Prostate gland (tissue), 2 donors: Measurements from ENCODE around the gene SPHK2. TPM values are rescaled to one million over a fixed set of nuclear protein-coding genes. Genes with fewer than 3 reads are reported as not detected.
"Not testable (repeated sequence)": the region's sequence is repeated elsewhere in the genome, so short reads cannot be mapped to it uniquely, and the experiment has no call there.

ENCODE experiments used
- DNase-seq: peaks from one replicate; pipeline ENCODE4 v3.0.0-alpha.2; 2019; ENCODE audit warnings: low spot score
- H3K27ac ChIP-seq, 2 donors: fragments of 200-600 bp; sonication (generic); 2 replicates each; pipeline ENCODE4 v1.5.1; 2017 to 2019
- H3K27me3 ChIP-seq: fragments of 200-600 bp; sonication (generic); replicated peaks from 2 replicates; pipeline ENCODE4 v1.5.1; 2019; ENCODE audit not compliant: insufficient read depth
- H3K36me3 ChIP-seq, 2 donors: fragments of 200-600 bp; sonication (generic); 1 replicate in 1 of 2; 2 replicates in 1 of 2; pipeline versions ENCODE4 v1.5.1 to v1.8.1; 2017 to 2019
- H3K4me1 ChIP-seq: fragments of 200-600 bp; sonication (generic); replicated peaks from 2 replicates; pipeline ENCODE4 v1.5.1; 2019
- H3K4me3 ChIP-seq, 2 donors: fragments of 200-600 bp; sonication (generic); 2 replicates each; pipeline ENCODE4 v1.5.1; 2017 to 2019
- H3K9me3 ChIP-seq: fragments of 200-600 bp; sonication (generic); 2 replicates; pipeline ENCODE4 v1.5.1; 2017
- CTCF ChIP-seq, 4 experiments: fragments of 200-600 bp in 2 of 4; fragments of 450-650 bp in 2 of 4; sonication (generic) in 2 of 4; IDR thresholded peaks; 1 replicate in 3 of 4; 2 replicates in 1 of 4; pipeline ENCODE4 v1.5.1; 2016 to 2019; ENCODE audit warnings: antibody characterized with exemption in 4 of 4, mild to moderate bottlenecking in 2 of 4, moderate library complexity in 2 of 4
- POLR2A ChIP-seq: fragments of 450-650 bp; IDR thresholded peaks from one replicate; pipeline ENCODE4 v1.6.1; 2016; ENCODE audit warnings: antibody characterized with exemption, mild to moderate bottlenecking
- POLR2AphosphoS5 ChIP-seq: sonication (generic); formaldehyde crosslinking; IDR thresholded peaks from one replicate; pipeline ENCODE4 v1.6.1; 2017; ENCODE audit warnings: antibody characterized with exemption
- WGBS: methylation state at CpG from one replicate; pipeline ENCODE4 v1.1.5; 2018; 5-methylcytosine and 5-hydroxymethylcytosine counted together
- intact Hi-C: fragments of 100-400 bp; cut with DNase I; formaldehyde crosslinking; loops from one replicate; pipeline ENCODE4 v1.14.2; 2022
- total RNA-seq, 2 donors: library from RNA; depleted of rRNA; stranded (reverse); fragments of >200 nt; gene quantifications; one replicate each; pipeline ENCODE4 v1.1.0, GENCODE V29; 2016

The SPHK2 gene
- total RNA-seq, result 10 to 100 TPM; 24.8 to 25.4 TPM

GRCh38 chr19:48618916-48619691 lies at the start of gene SPHK2, which contains the start of gene RPL18:
SPHK2 (plus strand) TSS chr19:48619506; CDS start chr19:48620515, 1,009 bp downstream.
RPL18 (minus strand) TSS chr19:48619178; CDS start chr19:48619143, 35 bp downstream.
- under 1% methylated on average over 67 of the region's 69 CpGs for WGBS
- intact Hi-C loops, result no loop called here
- peak; percentile 99 for DNase-seq
- peaks cover 16 to 21% of the 10 kb centered on the region in 2 donors for H3K36me3 ChIP-seq
- H3K27me3 ChIP-seq, result no peaks in the 10 kb centered on the region
- H3K4me3 ChIP-seq, result peak within 1 kb of the TSS; percentile 83 to 89
- H3K4me1 ChIP-seq, result peaks cover 26% of the 10 kb centered on the region
- TF ChIP-seq CTCF (IDR thresholded peaks at IDR 0.05) (peak in 2 of 4 experiments; percentile 7 to 33), POLR2AphosphoS5 (peak; percentile 100), POLR2A (peak; percentile 78)
- H3K27ac ChIP-seq, result peak within 1 kb of the TSS; percentile 88
- no peaks in the 10 kb centered on the region for H3K9me3 ChIP-seq

GRCh38 chr19:48569814-48570213 lies 49.5 kb upstream of the SPHK2 start:
- no peaks in the 10 kb centered on the region for H3K27me3 ChIP-seq
- no peaks in the 10 kb centered on the region for H3K36me3 ChIP-seq
- H3K4me3 ChIP-seq, result no peak overlapping the region
- H3K27ac ChIP-seq, result peak overlapping the region; percentile 78 to 80
- intact Hi-C loops, result no loop called here
- peaks cover 32% of the 10 kb centered on the region for H3K4me1 ChIP-seq
- H3K9me3 ChIP-seq, result no peaks in the 10 kb centered on the region
- DNase-seq, result peak; percentile 54
- TF ChIP-seq CTCF (IDR thresholded peaks at IDR 0.05) (no peak), POLR2AphosphoS5 (peak; percentile 82), POLR2A (no peak)
- WGBS, result 36% methylated on average over 11 of the region's 11 CpGs

- DNase-seq, result peak; percentile 92
- H3K4me1 ChIP-seq, result peaks cover 32% of the 10 kb centered on the region
- H3K36me3 ChIP-seq, result no peaks in the 10 kb centered on the region
- H3K27me3 ChIP-seq, result no peaks in the 10 kb centered on the region
- no peaks in the 10 kb centered on the region for H3K9me3 ChIP-seq
- H3K27ac ChIP-seq, result peak overlapping the region; percentile 78 to 80
- TF ChIP-seq POLR2A, result no peak
- peak; percentile 93 for TF ChIP-seq POLR2AphosphoS5
- intact Hi-C loops, result no loop called here
- WGBS, result 39% methylated on average over 5 of the region's 5 CpGs
- no peak overlapping the region for H3K4me3 ChIP-seq
Measured at GRCh38 chr19:48571378-48572162, 47.7 kb upstream of the SPHK2 start.

GRCh38 chr19:48573163-48573505 lies 46.2 kb upstream of the SPHK2 start:
- peaks cover 32% of the 10 kb centered on the region for H3K4me1 ChIP-seq
- H3K27ac ChIP-seq, result peak overlapping the region; percentile 80 to 82
- peak; percentile 59 for DNase-seq
- intact Hi-C loops, result no loop called here
- no peak overlapping the region for H3K4me3 ChIP-seq
- WGBS, result 59% methylated on average over 12 of the region's 12 CpGs
- H3K27me3 ChIP-seq, result no peaks in the 10 kb centered on the region
- TF ChIP-seq POLR2AphosphoS5 (peak; percentile 50), POLR2A (no peak)
- H3K36me3 ChIP-seq, result no peaks in the 10 kb centered on the region
- H3K9me3 ChIP-seq, result no peaks in the 10 kb centered on the region

GRCh38 chr19:48575931-48576622 lies 43.2 kb upstream of the SPHK2 start:
- intact Hi-C loops, result no loop called here
- Histone ChIP-seq H3K27ac (no peak overlapping the region), H3K36me3 (no peaks in the 10 kb centered on the region), H3K4me3 (no peak overlapping the region), H3K9me3 (no peaks in the 10 kb centered on the region), H3K4me1 (peaks cover 26% of the 10 kb centered on the region), H3K27me3 (no peaks in the 10 kb centered on the region)
- WGBS, result 79% methylated on average over 23 of the region's 23 CpGs
- TF ChIP-seq POLR2A, result no peak
- no peak for TF ChIP-seq CTCF (IDR thresholded peaks at IDR 0.05)
- TF ChIP-seq POLR2AphosphoS5, result no peak
- no peak for DNase-seq

GRCh38 chr19:48577908-48578307 lies 41.4 kb upstream of the SPHK2 start:
- intact Hi-C loops, H3K4me3 ChIP-seq, H3K27me3 ChIP-seq, H3K27ac ChIP-seq, H3K36me3 ChIP-seq, DNase-seq, H3K9me3 ChIP-seq: not testable (repeated sequence)
- 94% methylated on average over 7 of the region's 7 CpGs for WGBS
- peaks cover 13% of the 10 kb centered on the region for H3K4me1 ChIP-seq
